Measurements from ENCODE around the gene RNF123.

GRCh38 chr3:49707113-49707480 is 17.7 kb downstream of the RNF123 start:
- TF ChIP-seq CTCF (IDR thresholded peaks at IDR 0.05) = no peak
- TF ChIP-seq POLR2A (IDR thresholded peaks at IDR 0.05) = no peak
